SK-N-SH (cell line): ENCODE data around the gene CENPP. TPM values are rescaled to one million over a fixed set of nuclear protein-coding genes. Genes with fewer than 3 reads are reported as not detected.

Source experiments
- CTCF ChIA-PET: fragments of 300-600, 350-600 bp; formaldehyde crosslinking; extraction: SDS; loops from one replicate; lab custom pipeline; 2021; lab: Yijun Ruan, JAX
- POLR2A ChIA-PET: fragments of 350-600 bp; sonication (Branson Sonifier 250); formaldehyde crosslinking; extraction: SDS; loops from one replicate; lab custom pipeline; 2020; ENCODE audit warnings: antibody characterized with exemption, inconsistent platforms; lab: Yijun Ruan, JAX
- DNase-seq: peaks from one replicate; pipeline ENCODE4 v3.0.0; 2012
- H2AFZ ChIP-seq: fragments of 200-600 bp; sonication (generic); 2 replicates; pipeline ENCODE4 v1.8.1; 2016; ENCODE audit warnings: antibody characterized with exemption, mild to moderate bottlenecking, low read depth
- H3F3A ChIP-seq: fragments of 200-600 bp; sonication (generic); replicated peaks from 2 replicates; pipeline ENCODE3; 2016; ENCODE audit warnings: antibody characterized with exemption, mild to moderate bottlenecking; ENCODE audit not compliant: insufficient read depth
- H3K27ac ChIP-seq, 2 experiments: fragments of 200-500 bp in 1 of 2; fragments of 200-600 bp in 1 of 2; sonication (Bioruptor generic) in 1 of 2; sonication (generic), shearing (Covaris generic) in 1 of 2; 2 replicates each; pipeline versions ENCODE4 v1.5.1 to v1.6.1; 2014 to 2016; ENCODE audit warnings: low read depth in 2 of 2, inconsistent platforms in 1 of 2, low read length in 1 of 2, mild to moderate bottlenecking in 1 of 2, mixed read lengths in 1 of 2
- H3K27me3 ChIP-seq: fragments of 200-600 bp; sonication (generic), shearing (Covaris generic); 2 replicates; pipeline ENCODE4 v1.6.1; 2016; ENCODE audit warnings: mixed run types; ENCODE audit not compliant: insufficient read depth
- H3K36me3 ChIP-seq, 2 experiments: fragments of 200-500 bp in 1 of 2; fragments of 200-600 bp in 1 of 2; sonication (Bioruptor generic) in 1 of 2; sonication (generic) in 1 of 2; replicated peaks in 1 of 2; 2 replicates each; pipeline versions ENCODE3 to v1.5.1; 2014 to 2016; ENCODE audit warnings: low read length in 1 of 2, mild to moderate bottlenecking in 1 of 2; ENCODE audit not compliant: insufficient read depth in 2 of 2, control insufficient read depth in 1 of 2
- H3K4me1 ChIP-seq, 2 experiments: fragments of 200-500 bp in 1 of 2; fragments of 200-600 bp in 1 of 2; sonication (Bioruptor generic) in 1 of 2; sonication (generic), shearing (Covaris generic) in 1 of 2; 2 replicates each; pipeline versions ENCODE4 v1.5.1 to v1.6.1; 2014 to 2016; ENCODE audit warnings: low read depth in 1 of 2, low read length in 1 of 2, mixed run types in 1 of 2; ENCODE audit not compliant: insufficient read depth in 2 of 2, control insufficient read depth in 1 of 2
- H3K4me2 ChIP-seq: fragments of 200-600 bp; sonication (generic), shearing (Covaris generic); 2 replicates; pipeline ENCODE4 v1.6.1; 2017; ENCODE audit warnings: mixed run types
- H3K4me3 ChIP-seq, 2 experiments: fragments of 200-500 bp in 1 of 2; fragments of 200-600 bp in 1 of 2; sonication (Bioruptor generic) in 1 of 2; sonication (generic), shearing (Covaris generic) in 1 of 2; 2 replicates each; pipeline versions ENCODE4 v1.5.1 to v1.8.1; 2014 to 2016; ENCODE audit warnings: low read depth in 2 of 2, inconsistent platforms in 1 of 2, low read length in 1 of 2, mild to moderate bottlenecking in 1 of 2, mixed read lengths in 1 of 2, moderate library complexity in 1 of 2
- H3K79me2 ChIP-seq: fragments of 200-600 bp; sonication (generic); 2 replicates; pipeline ENCODE4 v1.8.1; 2017; ENCODE audit warnings: mild to moderate bottlenecking; ENCODE audit not compliant: insufficient read depth
- H3K9ac ChIP-seq: fragments of 200-600 bp; sonication (generic); 2 replicates; pipeline ENCODE4 v1.6.1; 2017; ENCODE audit warnings: mixed run types
- H3K9me2 ChIP-seq: fragments of 200-600 bp; sonication (generic); 2 replicates; pipeline ENCODE4 v1.6.1; 2017; ENCODE audit warnings: mixed run types
- H3K9me3 ChIP-seq: fragments of 200-600 bp; sonication (generic); 2 replicates; pipeline ENCODE4 v1.6.1; 2017; ENCODE audit warnings: mixed run types, mild to moderate bottlenecking, moderate library complexity
- H4K20me1 ChIP-seq: fragments of 200-600 bp; sonication (generic); 2 replicates; pipeline ENCODE4 v1.6.1; 2017; ENCODE audit warnings: mild to moderate bottlenecking, mixed run types; ENCODE audit not compliant: insufficient read depth
- CTCF ChIP-seq: fragments of 200-600 bp; sonication (generic); IDR thresholded peaks from 2 replicates; pipeline ENCODE4 v1.6.1; 2017; ENCODE audit warnings: antibody characterized with exemption, mild to moderate bottlenecking, moderate library complexity
- ELF1 ChIP-seq: IDR thresholded peaks from 2 replicates; pipeline ENCODE4 v1.4.0; 2012
- EP300 ChIP-seq, 2 experiments: IDR thresholded peaks; 2 replicates each; pipeline versions ENCODE4 v1.4.0 to v1.6.1; 2012; ENCODE audit warnings: borderline replicate concordance in 1 of 2, low read depth in 1 of 2, low read length in 1 of 2
- EZH2phosphoT487 ChIP-seq: fragments of 200-600 bp; sonication (generic); IDR thresholded peaks from 2 replicates; pipeline ENCODE4 v1.6.1; 2017; ENCODE audit warnings: low read depth, mixed run types, mild to moderate bottlenecking, antibody characterized with exemption, moderate library complexity, borderline replicate concordance
- FOXM1 ChIP-seq: IDR thresholded peaks from 2 replicates; pipeline ENCODE4 v1.4.0; 2012; ENCODE audit warnings: low read depth, mild to moderate bottlenecking
- GABPA ChIP-seq: IDR thresholded peaks from 2 replicates; pipeline ENCODE4 v1.4.0; 2012; ENCODE audit warnings: low read depth, mild to moderate bottlenecking
- GATA2 ChIP-seq: sonication (generic); formaldehyde crosslinking; IDR thresholded peaks from 2 replicates; pipeline ENCODE4 v1.5.0; 2020; ENCODE audit warnings: mild to moderate bottlenecking, missing genetic modification reagents
- MAX ChIP-seq: IDR thresholded peaks from 2 replicates; pipeline ENCODE4 v1.4.0; 2012; ENCODE audit warnings: low read depth
- MXI1 ChIP-seq: IDR thresholded peaks from 2 replicates; pipeline ENCODE4 v1.6.1; 2012; ENCODE audit warnings: mild to moderate bottlenecking, low read depth, low read length, improper control_type of control experiment
- NFIC ChIP-seq: IDR thresholded peaks from 2 replicates; pipeline ENCODE4 v1.4.0; 2012; ENCODE audit warnings: borderline replicate concordance
- POLR2AphosphoS5 ChIP-seq: IDR thresholded peaks from 2 replicates; pipeline ENCODE4 v1.6.1; 2012; ENCODE audit warnings: low read depth, low read length
- RAD21 ChIP-seq: IDR thresholded peaks from 2 replicates; pipeline ENCODE4 v1.6.1; 2012; ENCODE audit warnings: mild to moderate bottlenecking, low read length
- RCOR1 ChIP-seq: fragments of 150-350 bp; IDR thresholded peaks from 2 replicates; pipeline ENCODE4 v1.6.1; 2017; ENCODE audit warnings: antibody characterized with exemption, low read length
- RFX5 ChIP-seq: IDR thresholded peaks from 2 replicates; pipeline ENCODE4 v1.6.1; 2012; ENCODE audit warnings: mild to moderate bottlenecking, improper control_type of control experiment, low read length
- SIN3A ChIP-seq: IDR thresholded peaks from 2 replicates; pipeline ENCODE4 v1.6.1; 2012; ENCODE audit warnings: low read depth, mild to moderate bottlenecking, low read length, moderate library complexity, borderline replicate concordance
- SMC3 ChIP-seq: IDR thresholded peaks from 2 replicates; pipeline ENCODE4 v1.6.1; 2012; ENCODE audit warnings: low read depth, low read length, improper control_type of control experiment
- YY1 ChIP-seq: IDR thresholded peaks from 2 replicates; pipeline ENCODE4 v1.4.0; 2012; ENCODE audit warnings: low read depth, mild to moderate bottlenecking
- ZBTB33 ChIP-seq: IDR thresholded peaks from 2 replicates; pipeline ENCODE4 v1.4.0; 2012; ENCODE audit warnings: low read depth, borderline replicate concordance
- WGBS: methylation state at CpG from one replicate; pipeline ENCODE4 v1.1.6; 2017; ENCODE audit warnings: low lambda C conversion rate; 5-methylcytosine and 5-hydroxymethylcytosine counted together
- polyA plus RNA-seq, 3 experiments: library from polyadenylated mRNA; depleted of rRNA; stranded (reverse); fragments of >200 nt; gene quantifications; 2 replicates each; pipeline ENCODE4 v1.2.3, GENCODE V29; 2012

Gene CENPP
- polyA plus RNA-seq, 1 of the 3 experiments (the other 2 are of a cell fraction), result 1.3 TPM

GRCh38 chr9:92506184-92506857 lies 180.6 kb downstream of the CENPP start (continued):
- TF ChIP-seq MAX, result peak; percentile 67; the same call in 1 of the 2 replicates
- TF ChIP-seq CTCF, result no peak
- no peak for TF ChIP-seq SMC3
- no peak for TF ChIP-seq MXI1
- TF ChIP-seq SIN3A, result no peak
- TF ChIP-seq EP300 (IDR thresholded peaks at IDR 0.05; ENCODE audit: borderline replicate concordance in 1 of 2, low read depth in 1 of 2, low read length in 1 of 2), result peak in 1 of 2 experiments; percentile 56; a peak in 1 of 4 replicates
- TF ChIP-seq YY1, result no peak
- no peak for TF ChIP-seq ELF1
- TF ChIP-seq FOXM1, result no peak
- TF ChIP-seq RCOR1, result no peak

GRCh38 chr9:92507005-92507404 lies 181.3 kb downstream of the CENPP start:
- peaks cover 25% of the 10 kb centered on the region for H3F3A ChIP-seq
- no peaks in the 10 kb centered on the region for H3K9me2 ChIP-seq
- ChIA-PET POLR2A (no interaction called here), CTCF (interaction anchor here (1.1 kb wide), 1 partner anchor 25 kb away, joined by 4 read pairs; the partner anchor contains the start of gene ASPN)
- H3K27ac ChIP-seq, result peak overlapping the region; percentile 69 to 79; a peak in 3 of 4 replicates
- H4K20me1 ChIP-seq, result no peaks in the 10 kb centered on the region
- 100% methylated on average over 2 of the region's 2 CpGs for WGBS
- H2AFZ ChIP-seq, result no peak overlapping the region
- DNase-seq, result no peak
- H3K9ac ChIP-seq, result no peak overlapping the region
- no peaks in the 10 kb centered on the region for H3K9me3 ChIP-seq
- no peaks in the 10 kb centered on the region for H3K79me2 ChIP-seq
- no peak overlapping the region for H3K4me3 ChIP-seq
- H3K4me1 ChIP-seq, result peaks cover 13 to 24% of the 10 kb centered on the region in 2 experiments; a peak in 3 of 4 replicates
- TF ChIP-seq GABPA (no peak), ZBTB33 (no peak), SIN3A (no peak), FOXM1 (no peak), RFX5 (no peak), POLR2AphosphoS5 (no peak), EZH2phosphoT487 (no peak), NFIC (no peak), RAD21 (no peak), GATA2 (CRISPR knock-in tag) (no peak)
- H3K4me2 ChIP-seq, result 0 out of 2 replicates have a peak overlapping the region, but pooled peaks have one; percentile 61
- no peaks in the 10 kb centered on the region for H3K36me3 ChIP-seq
- H3K27me3 ChIP-seq, result no peaks in the 10 kb centered on the region
